ENCODE results near the gene ZEB1. TPM values are rescaled to one million over a fixed set of nuclear protein-coding genes. Genes with fewer than 3 reads are reported as not detected.

ZEB1 gene
- polyA plus RNA-seq, 1 donor from 2014 or later: 18.0 TPM

GRCh38 chr10:31477584-31477983 lies 158.6 kb downstream of the ZEB1 start:
- H3K9me2 ChIP-seq (ENCODE audit: insufficient read depth, low read length): no peaks in the 10 kb centered on the region
- no peaks in the 10 kb centered on the region for H3F3A ChIP-seq (ENCODE audit: insufficient read depth, low read length, poor library complexity, severe bottlenecking)
- TF ChIP-seq TAF1 (IDR thresholded peaks at IDR 0.05; ENCODE audit: low read depth): no peak
- TF ChIP-seq MXI1 (conservative IDR thresholded peaks at IDR 0.05; ENCODE audit: poor library complexity, severe bottlenecking): no peak
- no peak for TF ChIP-seq CTCF (IDR thresholded peaks at IDR 0.05; ENCODE audit: poor library complexity, severe bottlenecking)
- no peak for TF ChIP-seq EP300 (conservative IDR thresholded peaks at IDR 0.05; ENCODE audit: poor library complexity, severe bottlenecking)
- no peak for TF ChIP-seq POLR2AphosphoS5 (IDR thresholded peaks at IDR 0.05)
- no peak for TF ChIP-seq EZH2 (IDR thresholded peaks at IDR 0.05; ENCODE audit: borderline replicate concordance, insufficient read depth, low read length, poor library complexity, severe bottlenecking)
- TF ChIP-seq RAD21 (conservative IDR thresholded peaks at IDR 0.05): no peak
- TF ChIP-seq SMC3 (conservative IDR thresholded peaks at IDR 0.05; ENCODE audit: poor library complexity): no peak
- TF ChIP-seq, protein P1, sequence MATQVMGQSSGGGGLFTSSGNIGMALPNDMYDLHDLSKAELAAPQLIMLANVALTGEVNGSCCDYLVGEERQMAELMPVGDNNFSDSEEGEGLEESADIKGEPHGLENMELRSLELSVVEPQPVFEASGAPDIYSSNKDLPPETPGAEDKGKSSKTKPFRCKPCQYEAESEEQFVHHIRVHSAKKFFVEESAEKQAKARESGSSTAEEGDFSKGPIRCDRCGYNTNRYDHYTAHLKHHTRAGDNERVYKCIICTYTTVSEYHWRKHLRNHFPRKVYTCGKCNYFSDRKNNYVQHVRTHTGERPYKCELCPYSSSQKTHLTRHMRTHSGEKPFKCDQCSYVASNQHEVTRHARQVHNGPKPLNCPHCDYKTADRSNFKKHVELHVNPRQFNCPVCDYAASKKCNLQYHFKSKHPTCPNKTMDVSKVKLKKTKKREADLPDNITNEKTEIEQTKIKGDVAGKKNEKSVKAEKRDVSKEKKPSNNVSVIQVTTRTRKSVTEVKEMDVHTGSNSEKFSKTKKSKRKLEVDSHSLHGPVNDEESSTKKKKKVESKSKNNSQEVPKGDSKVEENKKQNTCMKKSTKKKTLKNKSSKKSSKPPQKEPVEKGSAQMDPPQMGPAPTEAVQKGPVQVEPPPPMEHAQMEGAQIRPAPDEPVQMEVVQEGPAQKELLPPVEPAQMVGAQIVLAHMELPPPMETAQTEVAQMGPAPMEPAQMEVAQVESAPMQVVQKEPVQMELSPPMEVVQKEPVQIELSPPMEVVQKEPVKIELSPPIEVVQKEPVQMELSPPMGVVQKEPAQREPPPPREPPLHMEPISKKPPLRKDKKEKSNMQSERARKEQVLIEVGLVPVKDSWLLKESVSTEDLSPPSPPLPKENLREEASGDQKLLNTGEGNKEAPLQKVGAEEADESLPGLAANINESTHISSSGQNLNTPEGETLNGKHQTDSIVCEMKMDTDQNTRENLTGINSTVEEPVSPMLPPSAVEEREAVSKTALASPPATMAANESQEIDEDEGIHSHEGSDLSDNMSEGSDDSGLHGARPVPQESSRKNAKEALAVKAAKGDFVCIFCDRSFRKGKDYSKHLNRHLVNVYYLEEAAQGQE (IDR thresholded peaks at IDR 0.05; ENCODE audit: borderline replicate concordance): no peak
- no peaks in the 10 kb centered on the region for H3K27me3 ChIP-seq (ENCODE audit: insufficient read depth, low read depth, low read length)
- no peak overlapping the region for H3K27ac ChIP-seq (ENCODE audit: low read length)
- H2AFZ ChIP-seq (ENCODE audit: low read depth, low read length): no peak overlapping the region
- no peak overlapping the region for H3K9ac ChIP-seq (ENCODE audit: low read length)
- no peak overlapping the region for H3K4me2 ChIP-seq (ENCODE audit: low read length)
- H3K9me3 ChIP-seq (ENCODE audit: low read length): peaks cover 10% of the 10 kb centered on the region
- H3K79me2 ChIP-seq (replicated peaks; ENCODE audit: insufficient read depth, low read length): peaks cover 6% of the 10 kb centered on the region
- no peaks in the 10 kb centered on the region for H4K20me1 ChIP-seq (ENCODE audit: insufficient read depth)
- H3K36me3 ChIP-seq (ENCODE audit: insufficient read depth, low read length): peaks cover 6% of the 10 kb centered on the region
- no peak overlapping the region for H3K4me3 ChIP-seq (ENCODE audit: low read length)

- Histone ChIP-seq H3K4me2 (ENCODE audit: low read length) (no peak overlapping the region), H2AFZ (ENCODE audit: low read depth, low read length) (no peak overlapping the region), H3K27me3 (ENCODE audit: insufficient read depth, low read depth, low read length) (no peaks in the 10 kb centered on the region), H3F3A (ENCODE audit: insufficient read depth, low read length, poor library complexity, severe bottlenecking) (no peaks in the 10 kb centered on the region), H3K27ac (ENCODE audit: low read length) (no peak overlapping the region), H4K20me1 (ENCODE audit: insufficient read depth) (no peaks in the 10 kb centered on the region), H3K79me2 (replicated peaks; ENCODE audit: insufficient read depth, low read length) (peaks cover 6% of the 10 kb centered on the region), H3K9me2 (ENCODE audit: insufficient read depth, low read length) (no peaks in the 10 kb centered on the region), H3K36me3 (ENCODE audit: insufficient read depth, low read length) (peaks cover 6% of the 10 kb centered on the region), H3K4me3 (ENCODE audit: low read length) (no peak overlapping the region), H3K9ac (ENCODE audit: low read length) (no peak overlapping the region), H3K9me3 (ENCODE audit: low read length) (peaks cover 10% of the 10 kb centered on the region)
- no peak for TF ChIP-seq MXI1 (conservative IDR thresholded peaks at IDR 0.05; ENCODE audit: poor library complexity, severe bottlenecking)
- TF ChIP-seq POLR2AphosphoS5 (IDR thresholded peaks at IDR 0.05): no peak
- TF ChIP-seq RAD21 (conservative IDR thresholded peaks at IDR 0.05): no peak
- no peak for TF ChIP-seq EZH2 (IDR thresholded peaks at IDR 0.05; ENCODE audit: borderline replicate concordance, insufficient read depth, low read length, poor library complexity, severe bottlenecking)
- no peak for TF ChIP-seq CTCF (IDR thresholded peaks at IDR 0.05; ENCODE audit: poor library complexity, severe bottlenecking)
- TF ChIP-seq SMC3 (conservative IDR thresholded peaks at IDR 0.05; ENCODE audit: poor library complexity): no peak
Measured at GRCh38 chr10:31479752-31480151, 160.7 kb downstream of the ZEB1 start.

Measured in neural cell (in vitro differentiated cells).